HepG2 (cell line): ENCODE results near the gene WBP1. TPM values are rescaled to one million over a fixed set of nuclear protein-coding genes. Genes with fewer than 3 reads are reported as not detected.

Experiments
- ATF7-NPFF ChIP-seq: sonication (generic); formaldehyde crosslinking; IDR thresholded peaks from 2 replicates; pipeline ENCODE4 v1.8.1; 2023; ENCODE audit warnings: mild to moderate bottlenecking, low read depth, missing genetic modification reagents, moderate library complexity
- FOXK1 ChIP-seq: sonication (generic); formaldehyde crosslinking; IDR thresholded peaks from 2 replicates; pipeline ENCODE4 v1.4.0; 2020; ENCODE audit warnings: low read depth, missing genetic modification reagents, borderline replicate concordance
- GATAD1 ChIP-seq: IDR thresholded peaks from 2 replicates; pipeline ENCODE4 v1.6.1; 2016; ENCODE audit warnings: missing genetic modification reagents, missing compliant biosample characterization
- HDAC1 ChIP-seq: sonication (generic); formaldehyde crosslinking; IDR thresholded peaks from 2 replicates; pipeline ENCODE4 v1.5.1; 2020; ENCODE audit warnings: mild to moderate bottlenecking, missing genetic modification reagents
- NFAT5 ChIP-seq: sonication (generic); formaldehyde crosslinking; IDR thresholded peaks from 2 replicates; pipeline ENCODE4 v1.4.0; 2020; ENCODE audit warnings: missing genetic modification reagents
- PAX8 ChIP-seq: sonication (generic); formaldehyde crosslinking; IDR thresholded peaks from 2 replicates; pipeline ENCODE4 v1.8.0; 2022; ENCODE audit warnings: mild to moderate bottlenecking, missing genetic modification reagents, borderline replicate concordance
- POLR2AphosphoS5 ChIP-seq: IDR thresholded peaks from 2 replicates; pipeline ENCODE4 v1.6.1; 2012; ENCODE audit warnings: low read depth, low read length
- RARG ChIP-seq: sonication (generic); formaldehyde crosslinking; IDR thresholded peaks from 2 replicates; pipeline ENCODE4 v1.4.0; 2020; ENCODE audit warnings: low read depth, mild to moderate bottlenecking, missing genetic modification reagents
- RBFOX2 ChIP-seq: fragments of 200-400 bp; formaldehyde crosslinking; IDR thresholded peaks from 2 replicates; pipeline ENCODE4 v1.6.1; 2017; ENCODE audit warnings: low read depth, mild to moderate bottlenecking, low read length
- SP2 ChIP-seq: sonication (generic); formaldehyde crosslinking; IDR thresholded peaks from 2 replicates; pipeline ENCODE4 v1.5.1; 2020; ENCODE audit warnings: mild to moderate bottlenecking, missing genetic modification reagents
- XRCC5 ChIP-seq: fragments of 200-400 bp; formaldehyde crosslinking; optimal IDR thresholded peaks from 2 replicates; pipeline ENCODE3; 2017; ENCODE audit warnings: mild to moderate bottlenecking, low read length
- YEATS4 ChIP-seq: sonication (generic); formaldehyde crosslinking; IDR thresholded peaks from 2 replicates; pipeline ENCODE4 v1.4.0; 2020; ENCODE audit warnings: missing genetic modification reagents, borderline replicate concordance
- ZFP36L2 ChIP-seq: sonication (generic); formaldehyde crosslinking; IDR thresholded peaks from 2 replicates; pipeline ENCODE4 v1.4.0; 2020; ENCODE audit warnings: missing genetic modification reagents
- ZMAT5 ChIP-seq: sonication (generic); formaldehyde crosslinking; IDR thresholded peaks from 2 replicates; pipeline ENCODE4 v1.5.0; 2020; ENCODE audit warnings: mild to moderate bottlenecking, low read depth, missing genetic modification reagents, borderline replicate concordance
- ZNF292 ChIP-seq: sonication (generic); formaldehyde crosslinking; IDR thresholded peaks from 2 replicates; pipeline ENCODE4 v1.8.1; 2022; ENCODE audit warnings: mild to moderate bottlenecking, low read depth, missing genetic modification reagents, borderline replicate concordance
- ZNF326 ChIP-seq: sonication (generic); formaldehyde crosslinking; IDR thresholded peaks from 2 replicates; pipeline ENCODE4 v1.4.0; 2020; ENCODE audit warnings: missing genetic modification reagents, borderline replicate concordance
- ZNF337 ChIP-seq: sonication (generic); formaldehyde crosslinking; IDR thresholded peaks from 2 replicates; pipeline ENCODE4 v1.5.1; 2020; ENCODE audit warnings: missing genetic modification reagents, low read depth, mild to moderate bottlenecking, borderline replicate concordance
- ZNF430 ChIP-seq: sonication (generic); formaldehyde crosslinking; IDR thresholded peaks from 2 replicates; pipeline ENCODE4 v1.9.0; 2021; ENCODE audit warnings: mild to moderate bottlenecking, missing genetic modification reagents
- ZNF484 ChIP-seq: sonication (generic); formaldehyde crosslinking; IDR thresholded peaks from 2 replicates; pipeline ENCODE4 v1.5.1; 2020; ENCODE audit warnings: mild to moderate bottlenecking, low read depth, missing genetic modification reagents, borderline replicate concordance
- ZNF564 ChIP-seq: sonication (generic); formaldehyde crosslinking; IDR thresholded peaks from 2 replicates; pipeline ENCODE4 v1.8.1; 2023; ENCODE audit warnings: mild to moderate bottlenecking, missing genetic modification reagents
- ZNF644 ChIP-seq: IDR thresholded peaks from 2 replicates; pipeline ENCODE4 v1.6.1; 2016; ENCODE audit warnings: low read depth
- ZNF7 ChIP-seq: IDR thresholded peaks from 2 replicates; pipeline ENCODE4 v1.6.1; 2016; ENCODE audit warnings: missing biosample characterization, missing genetic modification reagents
- ZNF788 ChIP-seq: sonication (generic); formaldehyde crosslinking; IDR thresholded peaks from 2 replicates; pipeline ENCODE4 v1.5.0; 2020; ENCODE audit warnings: mild to moderate bottlenecking, missing genetic modification reagents, borderline replicate concordance
- ZSCAN22 ChIP-seq: sonication (generic); formaldehyde crosslinking; IDR thresholded peaks from 2 replicates; pipeline ENCODE4 v1.4.0; 2020; ENCODE audit warnings: mild to moderate bottlenecking, missing genetic modification reagents
- polyA plus RNA-seq, 8 experiments: library from polyadenylated mRNA; depleted of rRNA in 3 of 8; stranded (reverse) in 7 of 8; unstranded in 1 of 8; fragments of >200 nt; fragmentation: Illumina TruSeq in 4 of 8; extraction: Trizol in 4 of 8; gene quantifications; 2 replicates each; pipeline versions ENCODE4 v1.2.1 to v1.2.3, GENCODE V29; 2011 to 2016; ENCODE audit warnings: low read depth in 4 of 8, missing spikeins in 1 of 8, mixed read lengths in 1 of 8; ENCODE audit not compliant: insufficient read depth in 1 of 8
- total RNA-seq, 5 experiments: library from RNA; depleted of rRNA; stranded (reverse); fragments of >200 nt; fragmentation: Illumina TruSeq; extraction: Trizol; gene quantifications; 2 replicates each; pipeline ENCODE4 v1.2.3, GENCODE V29; 2016; ENCODE audit warnings: low read depth in 1 of 5

Gene WBP1
- total and polyA plus RNA-seq, 2 of the 13 experiments (the other 11 are each of a cell fraction or from before 2014, with no cell fraction given), result 38.8 to 85.7 TPM

- TF ChIP-seq ZNF326 (CRISPR knock-in tag) (no peak; the same call in 1 of the 2 replicates), ZNF292 (CRISPR knock-in tag) (peak; percentile 85), POLR2AphosphoS5 (peak; percentile 53; the same call in 1 of the 2 replicates), HDAC1 (CRISPR knock-in tag) (0 out of 2 replicates have a peak, but pooled peaks have one; percentile 52), XRCC5 (no peak), NFAT5 (CRISPR knock-in tag) (no peak; the same call in none of the 2 replicates), GATAD1 (CRISPR knock-in tag) (no peak; the same call in 1 of the 2 replicates), ZNF430 (CRISPR knock-in tag) (no peak), SP2 (CRISPR knock-in tag) (no peak; the same call in 1 of the 2 replicates), ZNF7 (CRISPR knock-in tag) (0 out of 2 replicates have a peak, but pooled peaks have one; percentile 16), ZNF484 (CRISPR knock-in tag) (peak; percentile 92), ZSCAN22 (CRISPR knock-in tag) (peak; percentile 53; the same call in 1 of the 2 replicates), ZMAT5 (no peak), ZNF644 (CRISPR knock-in tag) (no peak), RBFOX2 (peak; percentile 93), RARG (CRISPR knock-in tag) (no peak), FOXK1 (CRISPR knock-in tag) (no peak), ZFP36L2 (0 out of 2 replicates have a peak, but pooled peaks have one; percentile 13), ZNF788 (CRISPR knock-in tag) (no peak; the same call in 1 of the 2 replicates), ZNF564 (CRISPR knock-in tag) (peak; percentile 83; the same call in 1 of the 2 replicates), PAX8 (CRISPR knock-in tag) (no peak), ATF7-NPFF (CRISPR knock-in tag) (peak; percentile 75; the same call in 1 of the 2 replicates), YEATS4 (peak; percentile 83), ZNF337 (0 out of 2 replicates have a peak, but pooled peaks have one; percentile 84)
These were observed 23.9 kb downstream of the WBP1 start (continued) for GRCh38 chr2:74481961-74482800.
